MM.1S (cell line): ENCODE measurements around the gene NFKBIL1.

Source experiments
- DNase-seq: peaks from one replicate; pipeline ENCODE4 v3.0.0-alpha.2; 2015
- H2AFZ ChIP-seq: fragments of 300-600 bp; sonication (generic); 2 replicates; pipeline ENCODE4 v1.6.0; 2016; ENCODE audit warnings: antibody characterized with exemption, low read length
- H3F3A ChIP-seq: fragments of 300-600 bp; sonication (generic); 2 replicates; pipeline ENCODE4 v1.6.1; 2016; ENCODE audit warnings: mild to moderate bottlenecking, antibody characterized with exemption, low read length, moderate library complexity, mixed read lengths; ENCODE audit not compliant: insufficient read depth
- H3K27ac ChIP-seq: fragments of 300-600 bp; sonication (generic); 2 replicates; pipeline ENCODE4 v1.5.1; 2016; ENCODE audit warnings: mild to moderate bottlenecking, low read length
- H3K27me3 ChIP-seq: fragments of 300-600 bp; sonication (generic); replicated peaks from 2 replicates; pipeline ENCODE4 v1.6.0; 2016; ENCODE audit warnings: low read length; ENCODE audit not compliant: insufficient read depth
- H3K36me3 ChIP-seq: fragments of 300-600 bp; sonication (generic); replicated peaks from 2 replicates; pipeline ENCODE4 v1.6.1; 2016; ENCODE audit warnings: mild to moderate bottlenecking, low read length, mixed read lengths; ENCODE audit not compliant: insufficient read depth
- H3K4me1 ChIP-seq: fragments of 300-600 bp; sonication (generic); 2 replicates; pipeline ENCODE4 v1.6.1; 2016; ENCODE audit warnings: low read length, mixed read lengths
- H3K4me2 ChIP-seq: fragments of 300-600 bp; sonication (generic); 2 replicates; pipeline ENCODE4 v1.6.0; 2016; ENCODE audit warnings: low read depth, low read length
- H3K4me3 ChIP-seq: fragments of 300-600 bp; sonication (generic); 2 replicates; pipeline ENCODE4 v1.5.1; 2016; ENCODE audit warnings: low read length, mixed read lengths
- H3K79me2 ChIP-seq: fragments of 300-600 bp; sonication (generic); 2 replicates; pipeline ENCODE4 v1.6.1; 2016; ENCODE audit warnings: mixed run types, low read length, mixed read lengths
- H3K9ac ChIP-seq: fragments of 300-600 bp; sonication (generic); 2 replicates; pipeline ENCODE4 v1.6.1; 2016; ENCODE audit warnings: low read length, mixed read lengths
- H3K9me2 ChIP-seq: fragments of 300-600 bp; sonication (generic); replicated peaks from 2 replicates; pipeline ENCODE4 v1.6.1; 2016; ENCODE audit warnings: mild to moderate bottlenecking, low read length, mixed read lengths; ENCODE audit not compliant: insufficient read depth
- H3K9me3 ChIP-seq: fragments of 300-600 bp; sonication (generic); replicated peaks from 2 replicates; pipeline ENCODE4 v1.6.1; 2016; ENCODE audit warnings: mild to moderate bottlenecking, low read length, mixed read lengths; ENCODE audit not compliant: insufficient read depth
- H4K20me1 ChIP-seq: fragments of 300-600 bp; sonication (generic); 2 replicates; pipeline ENCODE4 v1.6.1; 2016; ENCODE audit warnings: mild to moderate bottlenecking, low read length, moderate library complexity, mixed read lengths; ENCODE audit not compliant: insufficient read depth
- EZH2 ChIP-seq: fragments of 300-600 bp; sonication (generic); optimal IDR thresholded peaks from 2 replicates; pipeline ENCODE3; 2017; ENCODE audit warnings: low read depth, mild to moderate bottlenecking, antibody characterized with exemption, low read length, mixed read lengths
- EZH2phosphoT487 ChIP-seq: fragments of 300-600 bp; sonication (generic); IDR thresholded peaks from 2 replicates; pipeline ENCODE4 v1.6.1; 2018; ENCODE audit warnings: antibody characterized with exemption, low read length
- TF ChIP-seq, protein P1 (sequence below): fragments of 300-600 bp; sonication (generic); IDR thresholded peaks from 2 replicates; pipeline ENCODE4 v1.5.1; 2016; ENCODE audit warnings: antibody characterized with exemption, low read length, mixed read lengths

The NFKBIL1 gene

DNA sequence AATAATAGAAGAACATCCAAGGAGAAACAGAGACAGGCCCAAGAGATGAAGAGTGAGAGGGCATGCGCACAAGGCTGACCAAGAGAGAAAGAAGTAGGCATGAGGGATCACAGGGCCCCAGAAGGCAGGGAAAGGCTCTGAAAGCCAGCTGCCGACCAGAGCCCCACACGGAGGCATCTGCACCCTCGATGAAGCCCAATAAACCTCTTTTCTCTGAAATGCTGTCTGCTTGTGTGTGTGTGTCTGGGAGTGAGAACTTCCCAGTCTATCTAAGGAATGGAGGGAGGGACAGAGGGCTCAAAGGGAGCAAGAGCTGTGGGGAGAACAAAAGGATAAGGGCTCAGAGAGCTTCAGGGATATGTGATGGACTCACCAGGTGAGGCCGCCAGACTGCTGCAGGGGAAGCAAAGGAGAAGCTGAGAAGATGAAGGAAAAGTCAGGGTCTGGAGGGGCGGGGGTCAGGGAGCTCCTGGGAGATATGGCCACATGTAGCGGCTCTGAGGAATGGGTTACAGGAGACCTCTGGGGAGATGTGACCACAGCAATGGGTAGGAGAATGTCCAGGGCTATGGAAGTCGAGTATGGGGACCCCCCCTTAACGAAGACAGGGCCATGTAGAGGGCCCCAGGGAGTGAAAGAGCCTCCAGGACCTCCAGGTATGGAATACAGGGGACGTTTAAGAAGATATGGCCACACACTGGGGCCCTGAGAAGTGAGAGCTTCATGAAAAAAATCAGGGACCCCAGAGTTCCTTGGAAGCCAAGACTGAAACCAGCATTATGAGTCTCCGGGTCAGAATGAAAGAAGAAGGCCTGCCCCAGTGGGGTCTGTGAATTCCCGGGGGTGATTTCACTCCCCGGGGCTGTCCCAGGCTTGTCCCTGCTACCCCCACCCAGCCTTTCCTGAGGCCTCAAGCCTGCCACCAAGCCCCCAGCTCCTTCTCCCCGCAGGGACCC is 27.0 kb downstream of the NFKBIL1 start:
- H3K9ac ChIP-seq = no peak overlapping the region
- peaks cover 54% of the 10 kb centered on the region for H3K27me3 ChIP-seq
- H3K9me3 ChIP-seq = no peaks in the 10 kb centered on the region
- H3F3A ChIP-seq = peaks cover 5% of the 10 kb centered on the region; the same call in 1 of the 2 replicates
- peaks cover 26% of the 10 kb centered on the region for H3K4me1 ChIP-seq
- no peaks in the 10 kb centered on the region for H4K20me1 ChIP-seq
- no peaks in the 10 kb centered on the region for H3K79me2 ChIP-seq
- DNase-seq = no peak
- no peak overlapping the region for H2AFZ ChIP-seq
- H3K27ac ChIP-seq = no peak overlapping the region
- TF ChIP-seq, protein P1, sequence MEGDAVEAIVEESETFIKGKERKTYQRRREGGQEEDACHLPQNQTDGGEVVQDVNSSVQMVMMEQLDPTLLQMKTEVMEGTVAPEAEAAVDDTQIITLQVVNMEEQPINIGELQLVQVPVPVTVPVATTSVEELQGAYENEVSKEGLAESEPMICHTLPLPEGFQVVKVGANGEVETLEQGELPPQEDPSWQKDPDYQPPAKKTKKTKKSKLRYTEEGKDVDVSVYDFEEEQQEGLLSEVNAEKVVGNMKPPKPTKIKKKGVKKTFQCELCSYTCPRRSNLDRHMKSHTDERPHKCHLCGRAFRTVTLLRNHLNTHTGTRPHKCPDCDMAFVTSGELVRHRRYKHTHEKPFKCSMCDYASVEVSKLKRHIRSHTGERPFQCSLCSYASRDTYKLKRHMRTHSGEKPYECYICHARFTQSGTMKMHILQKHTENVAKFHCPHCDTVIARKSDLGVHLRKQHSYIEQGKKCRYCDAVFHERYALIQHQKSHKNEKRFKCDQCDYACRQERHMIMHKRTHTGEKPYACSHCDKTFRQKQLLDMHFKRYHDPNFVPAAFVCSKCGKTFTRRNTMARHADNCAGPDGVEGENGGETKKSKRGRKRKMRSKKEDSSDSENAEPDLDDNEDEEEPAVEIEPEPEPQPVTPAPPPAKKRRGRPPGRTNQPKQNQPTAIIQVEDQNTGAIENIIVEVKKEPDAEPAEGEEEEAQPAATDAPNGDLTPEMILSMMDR = no peak
- TF ChIP-seq EZH2phosphoT487 = no peak
- TF ChIP-seq EZH2 = no peak
- no peak overlapping the region for H3K4me3 ChIP-seq
- no peak overlapping the region for H3K4me2 ChIP-seq
- no peaks in the 10 kb centered on the region for H3K9me2 ChIP-seq
- H3K36me3 ChIP-seq = no peaks in the 10 kb centered on the region

DNA sequence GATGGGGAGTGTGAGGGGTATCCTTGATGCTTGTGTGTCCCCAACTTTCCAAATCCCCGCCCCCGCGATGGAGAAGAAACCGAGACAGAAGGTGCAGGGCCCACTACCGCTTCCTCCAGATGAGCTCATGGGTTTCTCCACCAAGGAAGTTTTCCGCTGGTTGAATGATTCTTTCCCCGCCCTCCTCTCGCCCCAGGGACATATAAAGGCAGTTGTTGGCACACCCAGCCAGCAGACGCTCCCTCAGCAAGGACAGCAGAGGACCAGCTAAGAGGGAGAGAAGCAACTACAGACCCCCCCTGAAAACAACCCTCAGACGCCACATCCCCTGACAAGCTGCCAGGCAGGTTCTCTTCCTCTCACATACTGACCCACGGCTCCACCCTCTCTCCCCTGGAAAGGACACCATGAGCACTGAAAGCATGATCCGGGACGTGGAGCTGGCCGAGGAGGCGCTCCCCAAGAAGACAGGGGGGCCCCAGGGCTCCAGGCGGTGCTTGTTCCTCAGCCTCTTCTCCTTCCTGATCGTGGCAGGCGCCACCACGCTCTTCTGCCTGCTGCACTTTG is 28.0 kb downstream of the NFKBIL1 start, which contains the start of gene TNF:
TSS of gene TNF (plus strand) at position 231 of the 567 bp plus-strand sequence. CDS start at position 408, 177 bp downstream.
- no peaks in the 10 kb centered on the region for H3K79me2 ChIP-seq

DNA sequence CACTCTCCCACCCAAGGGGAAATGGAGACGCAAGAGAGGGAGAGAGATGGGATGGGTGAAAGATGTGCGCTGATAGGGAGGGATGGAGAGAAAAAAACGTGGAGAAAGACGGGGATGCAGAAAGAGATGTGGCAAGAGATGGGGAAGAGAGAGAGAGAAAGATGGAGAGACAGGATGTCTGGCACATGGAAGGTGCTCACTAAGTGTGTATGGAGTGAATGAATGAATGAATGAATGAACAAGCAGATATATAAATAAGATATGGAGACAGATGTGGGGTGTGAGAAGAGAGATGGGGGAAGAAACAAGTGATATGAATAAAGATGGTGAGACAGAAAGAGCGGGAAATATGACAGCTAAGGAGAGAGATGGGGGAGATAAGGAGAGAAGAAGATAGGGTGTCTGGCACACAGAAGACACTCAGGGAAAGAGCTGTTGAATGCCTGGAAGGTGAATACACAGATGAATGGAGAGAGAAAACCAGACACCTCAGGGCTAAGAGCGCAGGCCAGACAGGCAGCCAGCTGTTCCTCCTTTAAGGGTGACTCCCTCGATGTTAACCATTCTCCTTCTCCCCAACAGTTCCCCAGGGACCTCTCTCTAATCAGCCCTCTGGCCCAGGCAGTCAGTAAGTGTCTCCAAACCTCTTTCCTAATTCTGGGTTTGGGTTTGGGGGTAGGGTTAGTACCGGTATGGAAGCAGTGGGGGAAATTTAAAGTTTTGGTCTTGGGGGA is 28.7 kb downstream of the NFKBIL1 start:
- DNase-seq = no peak
- H3K4me1 ChIP-seq = peaks cover 19% of the 10 kb centered on the region
- H3K9me3 ChIP-seq = no peaks in the 10 kb centered on the region
- H3F3A ChIP-seq = peaks cover 5% of the 10 kb centered on the region; the same call in 1 of the 2 replicates
- H3K4me2 ChIP-seq = no peak overlapping the region
- H2AFZ ChIP-seq = no peak overlapping the region
- H3K79me2 ChIP-seq = no peaks in the 10 kb centered on the region
- H3K4me3 ChIP-seq = no peak overlapping the region
- H3K9ac ChIP-seq = no peak overlapping the region
- TF ChIP-seq EZH2phosphoT487 (no peak), EZH2 (no peak)
- TF ChIP-seq, protein P1 = no peak
- no peaks in the 10 kb centered on the region for H3K36me3 ChIP-seq
- no peak overlapping the region for H3K27ac ChIP-seq
- no peaks in the 10 kb centered on the region for H3K9me2 ChIP-seq
- H4K20me1 ChIP-seq = no peaks in the 10 kb centered on the region
- peaks cover 70% of the 10 kb centered on the region for H3K27me3 ChIP-seq

More for the DNA sequence above, 28.0 kb downstream of the NFKBIL1 start, which contains the start of gene TNF:
- H3K9me3 ChIP-seq = no peaks in the 10 kb centered on the region
- no peak within 1 kb of the TSS for H3K4me2 ChIP-seq
- peaks cover 17% of the 10 kb centered on the region for H3K4me1 ChIP-seq
- no peak within 1 kb of the TSS for H3K9ac ChIP-seq
- no peaks in the 10 kb centered on the region for H3K36me3 ChIP-seq
- H3K9me2 ChIP-seq = no peaks in the 10 kb centered on the region
- H3F3A ChIP-seq = peaks cover 5% of the 10 kb centered on the region; the same call in 1 of the 2 replicates
- H3K27ac ChIP-seq = no peak within 1 kb of the TSS
- no peak for DNase-seq
- H3K27me3 ChIP-seq = peaks cover 64% of the 10 kb centered on the region
- TF ChIP-seq, protein P1 = no peak
- H3K4me3 ChIP-seq = no peak within 1 kb of the TSS
- H2AFZ ChIP-seq = no peak within 1 kb of the TSS
- no peaks in the 10 kb centered on the region for H4K20me1 ChIP-seq
